ENCODE measurements around the gene SNX1.
"Not testable (repeated sequence)": the region's sequence is repeated elsewhere in the genome, so short reads cannot be mapped to it uniquely, and the experiment has no call there.

SNX1 gene

GRCh38 chr15:64112073-64112772 is 16.4 kb downstream of the SNX1 start:
- Histone ChIP-seq H3K4me3 (ENCODE audit: low read depth, low read length) (no peak overlapping the region), H3K9me3 (ENCODE audit: control insufficient read depth, insufficient read depth, low read depth, low read length) (no peaks in the 10 kb centered on the region), H3K27ac (ENCODE audit: extremely low read depth, low read depth, low read length) (no peak overlapping the region), H3K4me1 (ENCODE audit: control insufficient read depth, insufficient read depth, low read length) (no peaks in the 10 kb centered on the region), H3K36me3 (ENCODE audit: control insufficient read depth in 2 of 2, insufficient read depth in 1 of 2, low read length in 2 of 2) (peaks cover 0 to 45% of the 10 kb centered on the region in 2 experiments)
- ChIA-PET CTCF (interaction anchor here (0.6 to 0.7 kb wide), 2 partner anchors 42 kb away, joined by 4 read pairs; no protein-coding TSS in a partner anchor), POLR2A (interaction anchor here (1.1 kb wide), 1 partner anchor 17 kb away, joined by 3 read pairs; the partner anchor contains the start of gene SNX1)
- no peak for TF ChIP-seq SP2 (tag by site-specific recombination; IDR thresholded peaks at IDR 0.05)
- TF ChIP-seq ZNF23 (tag by site-specific recombination; IDR thresholded peaks at IDR 0.05; ENCODE audit: borderline replicate concordance): no peak
- TF ChIP-seq HOXA7 (CRISPR knock-in tag; IDR thresholded peaks at IDR 0.05; ENCODE audit: borderline replicate concordance): no peak
- no peak for TF ChIP-seq ZNF133 (tag by site-specific recombination; IDR thresholded peaks at IDR 0.05)
- TF ChIP-seq ZNF792 (tag by site-specific recombination; IDR thresholded peaks at IDR 0.05): no peak
- no peak for TF ChIP-seq ZNF639 (tag by site-specific recombination; IDR thresholded peaks at IDR 0.05)
- TF ChIP-seq ZNF549 (tag by site-specific recombination; IDR thresholded peaks at IDR 0.05): peak; percentile 44; the same call in 1 of the 2 replicates
- TF ChIP-seq ZSCAN30 (tag by site-specific recombination; IDR thresholded peaks at IDR 0.05): no peak

- ChIA-PET POLR2A (no interaction called here), CTCF (interaction anchor here (0.6 kb wide), 1 partner anchor 41 kb away, joined by 4 read pairs; no protein-coding TSS in a partner anchor)
- no peaks in the 10 kb centered on the region for H3K9me3 ChIP-seq (ENCODE audit: control insufficient read depth, insufficient read depth, low read depth, low read length)
- H3K4me3 ChIP-seq (ENCODE audit: low read depth, low read length): no peak overlapping the region
- peaks cover 0 to 52% of the 10 kb centered on the region in 2 experiments for H3K36me3 ChIP-seq (ENCODE audit: control insufficient read depth in 2 of 2, insufficient read depth in 1 of 2, low read length in 2 of 2)
- TF ChIP-seq ZNF488 (tag by site-specific recombination; IDR thresholded peaks at IDR 0.05) (no peak), ZNF311 (tag by site-specific recombination; IDR thresholded peaks at IDR 0.05; ENCODE audit: borderline replicate concordance) (no peak), MZF1 (tag by site-specific recombination; IDR thresholded peaks at IDR 0.05; ENCODE audit: borderline replicate concordance) (no peak), ZNF830 (tag by site-specific recombination; IDR thresholded peaks at IDR 0.05; ENCODE audit: low read depth) (no peak), ZNF707 (tag by site-specific recombination; IDR thresholded peaks at IDR 0.05) (no peak), ZNF571 (tag by site-specific recombination; IDR thresholded peaks at IDR 0.05) (no peak), SP3 (tag by site-specific recombination; IDR thresholded peaks at IDR 0.05) (no peak), GFI1B (tag by site-specific recombination; IDR thresholded peaks at IDR 0.05) (no peak), ZNF600 (tag by site-specific recombination; IDR thresholded peaks at IDR 0.05) (no peak), ZNF133 (tag by site-specific recombination; IDR thresholded peaks at IDR 0.05) (no peak), ZNF777 (tag by site-specific recombination; IDR thresholded peaks at IDR 0.05; ENCODE audit: borderline replicate concordance) (no peak)
- H3K4me1 ChIP-seq (ENCODE audit: control insufficient read depth, insufficient read depth, low read length): no peaks in the 10 kb centered on the region
- H3K27ac ChIP-seq (ENCODE audit: extremely low read depth, low read depth, low read length): no peak overlapping the region
Observed at GRCh38 chr15:64112904-64113303, 17.1 kb downstream of the SNX1 start.

- Histone ChIP-seq H3K4me3 (ENCODE audit: low read depth, low read length) (no peak overlapping the region), H3K4me1 (ENCODE audit: control insufficient read depth, insufficient read depth, low read length) (no peaks in the 10 kb centered on the region), H3K27ac (ENCODE audit: extremely low read depth, low read depth, low read length) (no peak overlapping the region), H3K36me3 (ENCODE audit: control insufficient read depth in 2 of 2, insufficient read depth in 1 of 2, low read length in 2 of 2) (peaks cover 4 to 88% of the 10 kb centered on the region in 2 experiments), H3K9me3 (ENCODE audit: control insufficient read depth, insufficient read depth, low read depth, low read length) (no peaks in the 10 kb centered on the region)
- TF ChIP-seq ZNF600 (tag by site-specific recombination; IDR thresholded peaks at IDR 0.05): no peak
- TF ChIP-seq ZNF837 (tag by site-specific recombination; IDR thresholded peaks at IDR 0.05): no peak
- no peak for TF ChIP-seq ZNF501 (tag by site-specific recombination; IDR thresholded peaks at IDR 0.05)
- ChIA-PET POLR2A (interaction anchor here (0.6 kb wide), 1 partner anchor 14 kb away, joined by 5 read pairs; no protein-coding TSS in a partner anchor), CTCF (no interaction called here)
Observed at GRCh38 chr15:64117759-64118487, 22.1 kb downstream of the SNX1 start.

GRCh38 chr15:64120322-64120721 is 24.5 kb downstream of the SNX1 start:
- peaks cover 4 to 85% of the 10 kb centered on the region in 2 experiments for H3K36me3 ChIP-seq (ENCODE audit: control insufficient read depth in 2 of 2, insufficient read depth in 1 of 2, low read length in 2 of 2)
- H3K4me3 ChIP-seq (ENCODE audit: low read depth, low read length); H3K4me1 ChIP-seq (ENCODE audit: control insufficient read depth, insufficient read depth, low read length); CTCF ChIA-PET; H3K27ac ChIP-seq (ENCODE audit: extremely low read depth, low read depth, low read length); H3K9me3 ChIP-seq (ENCODE audit: control insufficient read depth, insufficient read depth, low read depth, low read length): not testable (repeated sequence)
- POLR2A ChIA-PET: interaction anchor here (0.7 kb wide), 2 partner anchors 21 to 26 kb away, joined by 4 to 10 read pairs; partner anchors contain the start of gene CIAO2A

All from HEK293 (cell line).